HL-60 (cell line): ENCODE measurements around the gene BCAR3.

Experiments
- GABPA ChIP-seq: IDR thresholded peaks from 2 replicates; pipeline ENCODE4 v1.6.1; 2012; ENCODE audit warnings: low read depth
- POLR2AphosphoS5 ChIP-seq: IDR thresholded peaks from 2 replicates; pipeline ENCODE4 v1.6.1; 2012; ENCODE audit warnings: low read depth
- TF ChIP-seq, protein P1 (sequence below): IDR thresholded peaks from one replicate; pipeline ENCODE4 v1.5.1; 2011; ENCODE audit warnings: low read length, control low read depth, inconsistent platforms; ENCODE audit not compliant: insufficient read depth
- TF ChIP-seq, protein P2 (sequence below): IDR thresholded peaks from 2 replicates; pipeline ENCODE4 v1.6.1; 2012; ENCODE audit warnings: low read depth; ENCODE audit not compliant: insufficient replicate concordance

DNA sequence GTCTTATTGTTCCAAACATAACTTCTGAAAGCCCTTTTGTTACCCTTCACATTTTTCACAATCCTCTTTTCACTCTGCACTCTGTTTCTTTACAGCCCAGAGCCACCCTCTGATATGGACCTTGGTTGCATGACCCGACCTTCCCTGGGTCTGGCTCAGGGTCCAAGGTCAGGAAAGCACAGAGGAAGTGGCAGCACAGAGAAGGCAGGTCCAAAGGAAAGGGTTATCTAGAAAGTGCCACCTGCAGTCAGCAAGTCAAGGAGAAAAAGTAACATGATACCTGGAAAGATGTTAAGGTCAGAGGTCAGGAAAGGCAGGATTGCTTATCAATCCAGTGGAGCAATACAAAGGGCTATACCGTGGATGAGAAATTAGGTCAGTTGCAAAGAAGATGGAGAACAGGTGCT lies 18.4 kb downstream of the BCAR3 start:
- TF ChIP-seq, protein P1, sequence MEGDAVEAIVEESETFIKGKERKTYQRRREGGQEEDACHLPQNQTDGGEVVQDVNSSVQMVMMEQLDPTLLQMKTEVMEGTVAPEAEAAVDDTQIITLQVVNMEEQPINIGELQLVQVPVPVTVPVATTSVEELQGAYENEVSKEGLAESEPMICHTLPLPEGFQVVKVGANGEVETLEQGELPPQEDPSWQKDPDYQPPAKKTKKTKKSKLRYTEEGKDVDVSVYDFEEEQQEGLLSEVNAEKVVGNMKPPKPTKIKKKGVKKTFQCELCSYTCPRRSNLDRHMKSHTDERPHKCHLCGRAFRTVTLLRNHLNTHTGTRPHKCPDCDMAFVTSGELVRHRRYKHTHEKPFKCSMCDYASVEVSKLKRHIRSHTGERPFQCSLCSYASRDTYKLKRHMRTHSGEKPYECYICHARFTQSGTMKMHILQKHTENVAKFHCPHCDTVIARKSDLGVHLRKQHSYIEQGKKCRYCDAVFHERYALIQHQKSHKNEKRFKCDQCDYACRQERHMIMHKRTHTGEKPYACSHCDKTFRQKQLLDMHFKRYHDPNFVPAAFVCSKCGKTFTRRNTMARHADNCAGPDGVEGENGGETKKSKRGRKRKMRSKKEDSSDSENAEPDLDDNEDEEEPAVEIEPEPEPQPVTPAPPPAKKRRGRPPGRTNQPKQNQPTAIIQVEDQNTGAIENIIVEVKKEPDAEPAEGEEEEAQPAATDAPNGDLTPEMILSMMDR, result no peak
- TF ChIP-seq POLR2AphosphoS5 (no peak), GABPA (no peak)
- TF ChIP-seq, protein P2, sequence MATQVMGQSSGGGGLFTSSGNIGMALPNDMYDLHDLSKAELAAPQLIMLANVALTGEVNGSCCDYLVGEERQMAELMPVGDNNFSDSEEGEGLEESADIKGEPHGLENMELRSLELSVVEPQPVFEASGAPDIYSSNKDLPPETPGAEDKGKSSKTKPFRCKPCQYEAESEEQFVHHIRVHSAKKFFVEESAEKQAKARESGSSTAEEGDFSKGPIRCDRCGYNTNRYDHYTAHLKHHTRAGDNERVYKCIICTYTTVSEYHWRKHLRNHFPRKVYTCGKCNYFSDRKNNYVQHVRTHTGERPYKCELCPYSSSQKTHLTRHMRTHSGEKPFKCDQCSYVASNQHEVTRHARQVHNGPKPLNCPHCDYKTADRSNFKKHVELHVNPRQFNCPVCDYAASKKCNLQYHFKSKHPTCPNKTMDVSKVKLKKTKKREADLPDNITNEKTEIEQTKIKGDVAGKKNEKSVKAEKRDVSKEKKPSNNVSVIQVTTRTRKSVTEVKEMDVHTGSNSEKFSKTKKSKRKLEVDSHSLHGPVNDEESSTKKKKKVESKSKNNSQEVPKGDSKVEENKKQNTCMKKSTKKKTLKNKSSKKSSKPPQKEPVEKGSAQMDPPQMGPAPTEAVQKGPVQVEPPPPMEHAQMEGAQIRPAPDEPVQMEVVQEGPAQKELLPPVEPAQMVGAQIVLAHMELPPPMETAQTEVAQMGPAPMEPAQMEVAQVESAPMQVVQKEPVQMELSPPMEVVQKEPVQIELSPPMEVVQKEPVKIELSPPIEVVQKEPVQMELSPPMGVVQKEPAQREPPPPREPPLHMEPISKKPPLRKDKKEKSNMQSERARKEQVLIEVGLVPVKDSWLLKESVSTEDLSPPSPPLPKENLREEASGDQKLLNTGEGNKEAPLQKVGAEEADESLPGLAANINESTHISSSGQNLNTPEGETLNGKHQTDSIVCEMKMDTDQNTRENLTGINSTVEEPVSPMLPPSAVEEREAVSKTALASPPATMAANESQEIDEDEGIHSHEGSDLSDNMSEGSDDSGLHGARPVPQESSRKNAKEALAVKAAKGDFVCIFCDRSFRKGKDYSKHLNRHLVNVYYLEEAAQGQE, result no peak
